Type B pancreatic cell (in vitro differentiated cells): ENCODE data around the gene ARMC2. TPM values are rescaled to one million over a fixed set of nuclear protein-coding genes. Genes with fewer than 3 reads are reported as not detected.
"Not testable (repeated sequence)": the region's sequence is repeated elsewhere in the genome, so short reads cannot be mapped to it uniquely, and the experiment has no call there.

ENCODE experiments used
- DNase-seq: peaks from one replicate; pipeline ENCODE4 v3.0.0; 2021; ENCODE audit warnings: mixed read lengths; ENCODE audit not compliant: unreplicated experiment; ENCODE audit errors: extremely low spot score
- H3K27ac Mint-ChIP-seq: 2 replicates; pipeline ENCODE4 v1.8.0; 2021; ENCODE audit warnings: mild to moderate bottlenecking, mixed read lengths
- H3K27me3 Mint-ChIP-seq: 2 replicates; pipeline ENCODE4 v1.8.0; 2021; ENCODE audit warnings: mixed read lengths
- H3K36me3 Mint-ChIP-seq: 2 replicates; pipeline ENCODE4 v1.8.0; 2021; ENCODE audit warnings: mixed read lengths
- H3K4me1 Mint-ChIP-seq: one replicate; pipeline ENCODE4 v1.8.0; 2021; ENCODE audit warnings: mixed read lengths; ENCODE audit not compliant: unreplicated experiment
- H3K4me3 Mint-ChIP-seq: 2 replicates; pipeline ENCODE4 v1.8.0; 2021; ENCODE audit warnings: mild to moderate bottlenecking, mixed read lengths
- H3K9me3 Mint-ChIP-seq: 2 replicates; pipeline ENCODE4 v1.8.0; 2021; ENCODE audit warnings: mixed read lengths
- total RNA-seq: library from RNA; stranded (reverse); gene quantifications from 2 replicates; pipeline ENCODE4 v1.2.1, GENCODE V29; 2021; ENCODE audit warnings: low replicate concordance
- TF ChIP-seq, protein P1 (sequence below): fragments of 200-600 bp; sonication (generic); conservative IDR thresholded peaks from 2 replicates; pipeline ENCODE4 v1.5.0; 2021; ENCODE audit warnings: antibody characterized with exemption, mild to moderate bottlenecking

The ARMC2 gene
- total RNA-seq, 1 donor from 2014 or later: 15.5 TPM

DNA sequence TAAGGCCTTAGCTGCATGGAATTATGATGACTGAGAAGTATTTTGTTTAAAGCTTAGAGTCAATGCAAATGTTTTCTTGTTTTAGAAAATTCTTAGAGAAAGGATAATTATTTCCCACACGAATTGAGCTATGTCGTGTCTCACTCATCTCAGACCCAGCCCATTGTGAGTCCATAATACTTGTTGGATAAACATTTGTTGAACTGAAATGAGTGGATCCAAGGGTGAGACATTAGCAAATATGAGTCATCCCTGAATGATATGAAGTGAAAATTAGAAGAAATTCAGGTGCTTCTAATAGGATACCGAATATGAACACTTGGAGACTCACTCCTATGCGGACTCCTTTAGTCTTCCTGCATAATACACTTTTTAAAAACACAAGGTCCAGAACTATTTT lies 41.6 kb upstream of the ARMC2 start:
- Mint-ChIP-seq H3K36me3 (no peaks in the 10 kb centered on the region), H3K9me3 (no peaks in the 10 kb centered on the region), H3K27me3 (no peaks in the 10 kb centered on the region), H3K4me3 (no peak overlapping the region), H3K27ac (no peak overlapping the region), H3K4me1 (peaks cover 22% of the 10 kb centered on the region)
- no peak for DNase-seq
- TF ChIP-seq, protein P1, sequence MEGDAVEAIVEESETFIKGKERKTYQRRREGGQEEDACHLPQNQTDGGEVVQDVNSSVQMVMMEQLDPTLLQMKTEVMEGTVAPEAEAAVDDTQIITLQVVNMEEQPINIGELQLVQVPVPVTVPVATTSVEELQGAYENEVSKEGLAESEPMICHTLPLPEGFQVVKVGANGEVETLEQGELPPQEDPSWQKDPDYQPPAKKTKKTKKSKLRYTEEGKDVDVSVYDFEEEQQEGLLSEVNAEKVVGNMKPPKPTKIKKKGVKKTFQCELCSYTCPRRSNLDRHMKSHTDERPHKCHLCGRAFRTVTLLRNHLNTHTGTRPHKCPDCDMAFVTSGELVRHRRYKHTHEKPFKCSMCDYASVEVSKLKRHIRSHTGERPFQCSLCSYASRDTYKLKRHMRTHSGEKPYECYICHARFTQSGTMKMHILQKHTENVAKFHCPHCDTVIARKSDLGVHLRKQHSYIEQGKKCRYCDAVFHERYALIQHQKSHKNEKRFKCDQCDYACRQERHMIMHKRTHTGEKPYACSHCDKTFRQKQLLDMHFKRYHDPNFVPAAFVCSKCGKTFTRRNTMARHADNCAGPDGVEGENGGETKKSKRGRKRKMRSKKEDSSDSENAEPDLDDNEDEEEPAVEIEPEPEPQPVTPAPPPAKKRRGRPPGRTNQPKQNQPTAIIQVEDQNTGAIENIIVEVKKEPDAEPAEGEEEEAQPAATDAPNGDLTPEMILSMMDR: no peak

GRCh38 chr6:108807928-108808327 lies 40.3 kb upstream of the ARMC2 start:
- no peak for DNase-seq
- no peaks in the 10 kb centered on the region for H3K36me3 Mint-ChIP-seq
- H3K27ac Mint-ChIP-seq: no peak overlapping the region
- H3K4me3 Mint-ChIP-seq: no peak overlapping the region
- TF ChIP-seq, protein P1: no peak
- H3K9me3 Mint-ChIP-seq: no peaks in the 10 kb centered on the region
- peaks cover 22% of the 10 kb centered on the region for H3K4me1 Mint-ChIP-seq
- no peaks in the 10 kb centered on the region for H3K27me3 Mint-ChIP-seq

DNA sequence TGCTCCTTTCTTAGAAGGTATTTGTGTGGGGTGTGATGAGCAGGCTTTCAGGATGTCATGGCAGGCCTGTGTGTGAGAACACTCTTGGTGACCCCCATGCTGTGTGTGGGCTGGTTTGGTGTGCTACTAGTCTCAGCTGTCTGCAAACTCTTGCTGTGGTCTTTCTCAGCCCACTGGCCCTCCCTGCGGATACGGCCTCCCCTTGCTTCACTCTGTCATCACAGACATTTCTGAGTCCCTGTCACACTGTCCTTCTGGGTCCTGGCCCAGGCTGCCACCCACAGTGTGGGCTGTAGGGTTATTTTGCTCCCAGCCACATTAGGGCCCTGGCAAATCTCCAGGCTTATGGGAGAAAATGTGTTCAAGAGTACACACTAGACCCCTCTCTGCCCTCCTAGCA lies 39.0 kb upstream of the ARMC2 start:
- TF ChIP-seq, protein P1: no peak
- DNase-seq: no peak
- H3K4me1 Mint-ChIP-seq: peaks cover 22% of the 10 kb centered on the region
- no peaks in the 10 kb centered on the region for H3K27me3 Mint-ChIP-seq
- H3K27ac Mint-ChIP-seq: no peak overlapping the region
- no peak overlapping the region for H3K4me3 Mint-ChIP-seq
- no peaks in the 10 kb centered on the region for H3K9me3 Mint-ChIP-seq
- H3K36me3 Mint-ChIP-seq: no peaks in the 10 kb centered on the region

- TF ChIP-seq, protein P1: no peak
- no peak overlapping the region for H3K27ac Mint-ChIP-seq
- H3K4me3 Mint-ChIP-seq: no peak overlapping the region
Measured at GRCh38 chr6:108810057-108810643, 38.1 kb upstream of the ARMC2 start.

DNA sequence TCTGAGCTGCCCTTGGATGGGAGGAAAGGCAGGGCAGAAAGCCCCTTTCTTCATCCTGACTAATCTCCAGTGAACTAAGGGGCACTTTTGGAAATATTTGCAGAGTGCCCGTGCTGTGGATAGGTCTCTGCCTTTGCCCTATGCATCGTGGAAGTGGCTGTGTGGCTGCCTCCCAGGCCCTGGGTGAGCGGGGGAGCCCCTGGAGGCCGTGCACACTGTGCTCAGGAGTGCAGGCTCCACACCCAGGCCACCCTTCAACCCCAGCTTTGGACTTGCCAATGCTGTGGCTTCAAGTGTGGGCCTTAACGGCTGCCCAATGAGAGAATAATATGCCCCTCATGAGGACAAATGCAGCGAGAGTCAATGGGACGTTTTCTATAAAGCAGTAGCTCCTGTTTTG lies 36.7 kb upstream of the ARMC2 start:
- no peaks in the 10 kb centered on the region for H3K9me3 Mint-ChIP-seq
- H3K4me1 Mint-ChIP-seq: peaks cover 6% of the 10 kb centered on the region
- no peaks in the 10 kb centered on the region for H3K36me3 Mint-ChIP-seq
- no peak overlapping the region for H3K4me3 Mint-ChIP-seq
- no peaks in the 10 kb centered on the region for H3K27me3 Mint-ChIP-seq
- DNase-seq: no peak
- TF ChIP-seq, protein P1: no peak
- H3K27ac Mint-ChIP-seq: no peak overlapping the region

More at GRCh38 chr6:108810057-108810643, 38.1 kb upstream of the ARMC2 start:
- Mint-ChIP-seq H3K27me3 (no peaks in the 10 kb centered on the region), H3K36me3 (no peaks in the 10 kb centered on the region), H3K4me1 (peaks cover 19% of the 10 kb centered on the region), H3K9me3 (no peaks in the 10 kb centered on the region)
- no peak for DNase-seq

DNA sequence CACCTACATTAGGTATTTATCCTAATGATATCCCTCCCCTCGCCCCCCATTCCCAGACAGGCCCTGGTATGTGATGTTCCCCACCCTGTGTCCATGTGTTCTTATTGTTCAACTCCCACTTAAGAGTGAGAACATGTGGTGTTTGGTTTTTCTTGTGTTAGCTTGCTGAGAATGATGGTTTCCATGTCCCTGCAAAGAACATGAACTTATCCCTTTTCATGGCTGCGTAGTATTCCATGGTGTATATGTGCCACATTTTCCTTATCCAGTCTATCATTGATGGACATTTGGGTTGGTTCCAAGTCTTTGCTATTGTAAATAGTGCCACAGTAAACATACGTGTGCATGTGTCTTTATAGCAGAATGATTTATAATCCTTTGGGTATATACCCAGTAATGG lies 35.0 kb upstream of the ARMC2 start:
- not testable (repeated sequence) for H3K36me3 Mint-ChIP-seq, H3K9me3 Mint-ChIP-seq, H3K4me3 Mint-ChIP-seq, H3K4me1 Mint-ChIP-seq, DNase-seq, H3K27ac Mint-ChIP-seq, H3K27me3 Mint-ChIP-seq

DNA sequence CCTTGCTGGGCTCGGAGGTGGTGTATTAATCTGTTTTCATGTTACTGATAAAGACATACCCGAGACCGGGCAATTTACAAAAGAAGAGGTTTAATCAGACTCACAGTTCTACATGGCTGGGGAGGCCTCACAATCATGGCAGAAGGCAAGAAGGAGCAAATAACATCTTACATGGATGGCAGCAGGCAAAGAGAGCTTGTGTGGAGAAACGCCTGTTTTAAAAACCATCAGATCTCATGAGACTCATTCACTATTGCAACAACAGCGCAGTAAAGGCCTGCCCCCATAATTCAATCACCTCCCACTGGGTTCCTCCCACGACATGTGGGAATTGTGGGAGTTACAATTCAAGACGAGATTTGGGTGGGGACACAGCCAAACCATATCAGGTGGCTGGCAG lies 30.9 kb upstream of the ARMC2 start:
- not testable (repeated sequence) for DNase-seq, H3K27me3 Mint-ChIP-seq, H3K36me3 Mint-ChIP-seq

More for the DNA sequence above, 30.9 kb upstream of the ARMC2 start:
- not testable (repeated sequence) for H3K9me3 Mint-ChIP-seq, H3K4me3 Mint-ChIP-seq, H3K27ac Mint-ChIP-seq, H3K4me1 Mint-ChIP-seq
